H7 (cell line): ENCODE results near the gene CCDC116. TPM values are rescaled to one million over a fixed set of nuclear protein-coding genes. Genes with fewer than 3 reads are reported as not detected.
"Not testable (repeated sequence)": the region's sequence is repeated elsewhere in the genome, so short reads cannot be mapped to it uniquely, and the experiment has no call there.

Experiments used
- DNase-seq: peaks from one replicate; pipeline ENCODE4 v3.0.0; 2012
- H3K27me3 ChIP-seq: 2 replicates; pipeline ENCODE4 v1.6.0; 2011; ENCODE audit warnings: mild to moderate bottlenecking, low read length; ENCODE audit not compliant: control insufficient read depth, insufficient read depth
- H3K36me3 ChIP-seq: replicated peaks from 2 replicates; pipeline ENCODE4 v1.5.1; 2011; ENCODE audit warnings: low read length; ENCODE audit not compliant: control insufficient read depth, insufficient read depth
- H3K4me3 ChIP-seq: 2 replicates; pipeline ENCODE4 v1.5.1; 2011; ENCODE audit warnings: low read depth, mild to moderate bottlenecking, control low read depth, low read length, moderate library complexity; ENCODE audit not compliant: insufficient read depth
- total RNA-seq: library from RNA; depleted of rRNA; stranded (reverse); fragments of >200 nt; shearing (Covaris generic); gene quantifications from 2 replicates; pipeline ENCODE4 v1.2.3, GENCODE V29; 2014

The CCDC116 gene
- total RNA-seq, 1 experiment from 2014 or later = 0.55 TPM

DNA sequence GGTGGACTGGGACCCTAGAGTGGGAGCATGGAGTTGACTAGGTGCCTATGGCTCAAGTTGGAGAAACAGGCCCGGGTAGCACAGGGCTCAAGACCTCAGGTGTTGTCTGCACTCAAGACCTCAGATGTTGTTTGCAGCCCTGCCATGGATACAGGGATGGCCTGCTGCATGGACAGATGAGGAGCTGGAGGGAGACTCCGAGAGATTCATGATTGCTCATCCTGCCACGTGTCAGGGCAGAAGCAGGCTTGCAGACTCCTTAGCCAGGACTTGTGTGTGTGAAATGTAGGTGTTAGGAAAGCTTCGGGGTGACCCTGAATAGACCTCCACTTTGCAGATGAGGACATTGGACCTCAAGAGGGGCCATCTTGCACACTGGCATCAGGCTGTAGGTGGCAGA lies 921 bp downstream of the CCDC116 start:
- no peaks in the 10 kb centered on the region for H3K36me3 ChIP-seq
- H3K27me3 ChIP-seq = peaks cover 2% of the 10 kb centered on the region; the same call in 1 of the 2 replicates
- DNase-seq = peak; percentile 30
- no peak overlapping the region for H3K4me3 ChIP-seq

GRCh38 chr22:21634081-21634480 lies 1.5 kb downstream of the CCDC116 start:
- peak; percentile 51 for DNase-seq
- H3K36me3 ChIP-seq = no peaks in the 10 kb centered on the region
- peaks cover 2% of the 10 kb centered on the region; the same call in 1 of the 2 replicates for H3K27me3 ChIP-seq
- H3K4me3 ChIP-seq = no peak overlapping the region

GRCh38 chr22:21634844-21635243 lies 2.3 kb downstream of the CCDC116 start:
- peak; percentile 49 for DNase-seq
- Histone ChIP-seq H3K4me3 (no peak overlapping the region), H3K36me3 (no peaks in the 10 kb centered on the region), H3K27me3 (peaks cover 2% of the 10 kb centered on the region)

- Histone ChIP-seq H3K4me3 (no peak overlapping the region), H3K36me3 (no peaks in the 10 kb centered on the region), H3K27me3 (peaks cover 4% of the 10 kb centered on the region)
- no peak for DNase-seq
Observed at GRCh38 chr22:21635771-21636510, 3.4 kb downstream of the CCDC116 start.

GRCh38 chr22:21636629-21637218 lies 4.2 kb downstream of the CCDC116 start:
- no peaks in the 10 kb centered on the region for H3K36me3 ChIP-seq
- no peak overlapping the region for H3K4me3 ChIP-seq
- peaks cover 6% of the 10 kb centered on the region for H3K27me3 ChIP-seq
- DNase-seq = peak; percentile 39

DNA sequence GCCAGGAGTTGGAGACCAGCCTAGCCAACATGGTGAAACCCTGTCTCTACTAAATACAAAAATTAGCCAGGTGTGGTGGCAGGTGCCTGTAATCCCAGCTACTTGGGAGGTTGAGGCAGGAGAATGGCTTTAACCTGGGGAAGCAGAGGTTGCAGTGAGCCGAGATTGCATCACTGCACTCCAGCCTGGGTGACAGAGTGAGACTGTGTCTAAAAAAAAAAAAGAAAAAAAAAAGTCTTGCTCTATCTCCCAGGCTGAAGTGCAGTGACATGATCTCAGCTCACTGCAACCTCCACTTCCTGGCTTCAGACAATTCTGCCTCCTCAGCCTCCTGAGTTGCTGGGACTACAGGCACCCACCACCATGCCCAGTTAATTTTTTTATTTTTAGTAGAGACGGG lies 4.9 kb downstream of the CCDC116 start:
- H3K36me3 ChIP-seq, DNase-seq, H3K4me3 ChIP-seq, H3K27me3 ChIP-seq: not testable (repeated sequence)

- Histone ChIP-seq H3K36me3 (peaks cover 4% of the 10 kb centered on the region), H3K27me3 (peaks cover 9% of the 10 kb centered on the region), H3K4me3 (no peak overlapping the region)
- peak; percentile 32 for DNase-seq
Observed at GRCh38 chr22:21639359-21639758, 6.8 kb downstream of the CCDC116 start.

DNA sequence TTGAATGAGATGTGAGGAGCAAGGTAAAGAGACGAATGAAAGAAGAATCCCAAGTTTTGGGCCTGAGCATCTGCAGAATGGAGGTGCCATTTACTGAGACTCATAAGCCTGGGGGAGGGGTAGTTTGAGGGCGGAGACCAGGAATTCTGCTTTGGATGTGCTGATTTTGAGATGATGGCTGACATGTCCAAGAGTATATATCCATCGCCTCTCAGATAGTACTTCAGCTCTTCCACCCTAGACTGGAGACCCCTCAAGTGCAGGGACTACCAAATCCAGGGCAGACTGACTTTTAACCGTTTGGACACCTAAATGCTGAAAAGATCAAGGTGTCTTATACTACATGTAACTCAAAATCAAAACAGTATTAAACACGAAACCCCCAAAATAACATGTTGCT lies 8.2 kb downstream of the CCDC116 start:
- H3K27me3 ChIP-seq = peaks cover 9% of the 10 kb centered on the region
- no peak for DNase-seq
- H3K4me3 ChIP-seq = no peak overlapping the region
- peaks cover 4% of the 10 kb centered on the region for H3K36me3 ChIP-seq

- peaks cover 4% of the 10 kb centered on the region for H3K36me3 ChIP-seq
- peak overlapping the region; percentile 59 for H3K4me3 ChIP-seq
- DNase-seq = peak; percentile 76
- H3K27me3 ChIP-seq = peaks cover 9% of the 10 kb centered on the region
Observed at GRCh38 chr22:21641417-21641788, 8.8 kb downstream of the CCDC116 start.

- Histone ChIP-seq H3K36me3 (peaks cover 4% of the 10 kb centered on the region), H3K4me3 (peak within 1 kb of the TSS; percentile 83), H3K27me3 (peaks cover 9% of the 10 kb centered on the region; the same call in 1 of the 2 replicates)
- DNase-seq = peak; percentile 99
Observed at GRCh38 chr22:21641789-21642583, 9.4 kb downstream of the CCDC116 start, which contains the start of gene SDF2L1. Gene SDF2L1 (plus strand): TSS chr22:21642302. CDS start chr22:21642337, 35 bp downstream.

GRCh38 chr22:21642584-21643448 lies 10.3 kb downstream of the CCDC116 start:
- peak overlapping the region; percentile 83 for H3K4me3 ChIP-seq
- H3K36me3 ChIP-seq = peaks cover 4% of the 10 kb centered on the region
- peak; percentile 90 for DNase-seq
- peaks cover 9% of the 10 kb centered on the region; the same call in 1 of the 2 replicates for H3K27me3 ChIP-seq

GRCh38 chr22:21643533-21644357 lies 11.2 kb downstream of the CCDC116 start:
- no peak overlapping the region for H3K4me3 ChIP-seq
- peaks cover 9% of the 10 kb centered on the region; the same call in 1 of the 2 replicates for H3K27me3 ChIP-seq
- DNase-seq = no peak
- peaks cover 4% of the 10 kb centered on the region for H3K36me3 ChIP-seq

DNA sequence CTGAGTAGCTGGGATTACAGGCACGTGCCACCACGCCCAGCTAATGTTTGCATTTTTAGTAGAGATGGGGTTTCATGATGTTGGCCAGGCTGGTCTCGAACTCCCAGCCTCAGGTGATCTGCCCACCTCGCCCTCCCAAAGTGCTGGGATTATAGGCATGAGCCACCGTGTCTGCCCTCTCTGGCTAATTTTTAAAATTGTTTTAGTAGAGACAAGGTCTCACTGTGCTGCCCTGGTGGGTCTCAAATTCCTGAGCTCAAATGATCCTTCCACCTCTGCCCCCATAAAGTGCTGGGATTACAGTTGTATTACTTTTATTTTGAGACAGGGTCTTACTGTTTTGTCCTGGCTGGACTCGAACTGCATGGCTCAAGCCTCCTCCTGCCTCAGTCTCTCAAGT lies 13.0 kb downstream of the CCDC116 start:
- H3K4me3 ChIP-seq, H3K27me3 ChIP-seq, H3K36me3 ChIP-seq, DNase-seq: not testable (repeated sequence)
